Raji (cell line): ENCODE data around the gene GLDN.

ENCODE experiments used
- POLR2A ChIP-seq: IDR thresholded peaks from 2 replicates; pipeline ENCODE4 v1.6.1; 2011; ENCODE audit warnings: low read depth, low read length, control low read depth; ENCODE audit not compliant: insufficient read depth

GLDN gene

DNA sequence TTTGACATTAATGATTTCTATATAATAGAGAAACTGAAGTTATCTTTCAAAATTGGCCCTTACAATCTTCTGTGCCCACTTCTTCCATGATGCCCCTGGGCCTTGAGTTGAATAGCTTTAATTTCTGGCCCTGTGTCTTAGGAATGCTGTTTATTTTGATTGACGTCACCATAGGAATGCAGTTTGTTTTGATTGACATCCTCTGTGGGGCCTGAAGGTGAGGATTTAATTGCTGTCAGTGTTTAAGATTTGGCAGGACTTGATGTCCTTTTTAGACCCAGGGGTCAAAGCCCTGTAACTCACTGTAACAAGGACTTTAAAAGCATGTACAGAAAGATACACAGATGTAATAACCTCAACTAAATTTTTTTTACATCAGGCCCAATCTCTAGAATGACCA is 83.3 kb downstream of the GLDN start:
- no peak for TF ChIP-seq POLR2A

DNA sequence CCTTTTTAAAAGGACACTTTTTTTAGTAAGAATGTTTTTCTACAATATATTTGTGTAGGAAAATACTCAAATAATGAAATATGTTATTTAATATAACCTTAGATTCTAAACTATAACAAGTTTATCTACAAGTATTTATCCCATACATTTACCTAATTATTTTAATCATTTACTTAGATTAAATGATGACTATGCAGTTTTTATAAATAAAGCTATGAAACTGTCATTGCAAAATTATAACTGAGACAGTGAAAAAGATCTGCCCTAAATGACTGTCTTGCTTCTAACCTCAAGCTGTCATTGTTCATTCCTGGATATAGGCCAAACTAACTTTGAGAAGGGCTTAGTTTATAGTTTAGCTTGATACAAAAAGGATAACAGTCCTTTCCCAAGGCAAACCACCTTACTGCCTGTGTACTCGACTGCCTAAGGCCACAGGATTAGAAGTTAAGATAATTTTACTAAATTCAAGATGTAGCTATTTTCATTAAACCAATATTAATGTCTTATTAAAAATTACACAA is 84.1 kb downstream of the GLDN start:
- no peak for TF ChIP-seq POLR2A

DNA sequence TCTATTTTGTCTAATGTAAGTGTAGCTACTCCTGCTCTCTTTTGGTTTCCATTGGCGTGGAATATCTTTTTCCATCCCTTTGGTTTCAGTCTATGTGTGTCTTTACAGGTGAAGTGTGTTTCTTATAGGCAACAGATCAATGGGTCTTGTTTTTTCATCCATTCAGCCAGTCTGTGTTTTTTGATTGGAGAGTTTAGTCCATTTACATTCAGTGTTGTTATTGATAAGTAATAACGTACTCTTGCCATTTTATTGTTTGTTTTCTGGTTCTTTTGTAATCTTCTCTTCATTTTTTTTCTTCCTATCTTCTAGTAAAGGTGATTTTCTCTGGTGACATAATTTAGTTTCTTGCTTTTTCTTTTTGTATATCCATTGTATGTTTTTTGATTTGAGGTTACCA is 97.1 kb downstream of the GLDN start:
- TF ChIP-seq POLR2A = no peak

DNA sequence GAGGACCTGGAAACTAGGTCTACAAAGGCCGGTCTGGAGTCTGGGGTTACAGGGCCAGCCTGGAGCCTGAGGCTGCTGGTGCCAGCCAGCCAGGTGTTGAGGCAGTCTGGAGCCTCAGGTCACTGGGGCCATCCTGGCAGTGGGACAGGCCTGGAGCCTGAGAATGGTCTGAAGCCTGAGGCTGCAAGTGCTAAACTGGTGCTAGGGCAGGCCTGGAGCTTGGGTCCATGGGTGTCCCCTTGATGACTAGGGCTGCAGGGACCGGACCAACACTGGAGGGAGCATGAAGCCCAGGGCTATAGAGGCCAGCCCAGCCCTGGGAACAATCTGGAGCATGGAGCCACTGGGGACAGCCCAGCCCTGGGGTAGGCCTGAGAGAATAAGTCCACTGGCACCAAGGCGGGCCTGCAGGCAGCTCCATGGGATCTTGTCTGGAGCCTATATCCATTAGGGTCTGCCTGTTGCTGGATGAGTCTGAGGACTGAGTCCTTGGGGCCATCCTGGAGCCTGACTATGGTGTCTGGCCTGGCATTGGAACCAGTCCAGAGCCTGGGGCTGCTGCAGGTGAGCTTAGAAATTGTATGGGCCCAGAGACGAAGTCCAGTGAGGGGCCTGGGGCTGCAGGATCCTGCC is 101.9 kb downstream of the GLDN start:
- no peak for TF ChIP-seq POLR2A

DNA sequence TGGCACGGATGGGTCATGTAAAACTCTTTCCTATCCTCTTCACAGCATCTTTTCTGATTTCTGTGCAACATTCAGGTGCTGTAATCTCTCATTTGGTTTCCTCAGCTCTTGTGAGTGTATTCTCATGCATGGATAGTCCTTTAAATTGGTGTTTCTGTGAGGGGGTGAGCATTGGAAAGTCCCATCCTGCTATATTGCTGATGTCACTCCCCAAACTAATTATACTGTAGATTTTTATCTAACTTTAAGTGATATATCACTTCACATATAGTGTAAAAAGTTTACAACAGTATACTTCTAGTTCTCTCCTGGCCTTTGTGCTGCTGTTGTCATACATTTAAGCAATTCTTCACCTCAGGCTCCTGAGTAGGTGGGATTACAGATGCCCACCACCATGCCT is 102.7 kb downstream of the GLDN start:
- no peak for TF ChIP-seq POLR2A

DNA sequence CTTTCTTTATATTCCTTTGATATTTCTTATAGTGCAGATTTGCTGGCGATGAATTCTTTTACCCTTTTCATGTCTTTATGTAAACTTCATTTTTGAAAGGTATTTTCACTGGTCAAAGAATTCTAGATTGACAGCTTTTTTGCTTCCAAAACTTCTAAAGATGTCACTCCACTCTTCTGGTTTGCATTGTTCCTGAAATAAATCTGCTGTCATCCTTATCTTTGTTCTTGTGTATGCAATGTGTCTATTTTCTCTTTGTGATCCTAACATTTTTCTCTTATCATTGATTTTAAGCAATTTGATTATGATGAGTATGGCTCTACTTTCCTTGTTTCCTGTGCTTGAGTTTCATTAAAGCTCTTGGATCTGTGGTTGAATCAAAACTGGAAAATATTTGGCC is 103.4 kb downstream of the GLDN start:
- no peak for TF ChIP-seq POLR2A

DNA sequence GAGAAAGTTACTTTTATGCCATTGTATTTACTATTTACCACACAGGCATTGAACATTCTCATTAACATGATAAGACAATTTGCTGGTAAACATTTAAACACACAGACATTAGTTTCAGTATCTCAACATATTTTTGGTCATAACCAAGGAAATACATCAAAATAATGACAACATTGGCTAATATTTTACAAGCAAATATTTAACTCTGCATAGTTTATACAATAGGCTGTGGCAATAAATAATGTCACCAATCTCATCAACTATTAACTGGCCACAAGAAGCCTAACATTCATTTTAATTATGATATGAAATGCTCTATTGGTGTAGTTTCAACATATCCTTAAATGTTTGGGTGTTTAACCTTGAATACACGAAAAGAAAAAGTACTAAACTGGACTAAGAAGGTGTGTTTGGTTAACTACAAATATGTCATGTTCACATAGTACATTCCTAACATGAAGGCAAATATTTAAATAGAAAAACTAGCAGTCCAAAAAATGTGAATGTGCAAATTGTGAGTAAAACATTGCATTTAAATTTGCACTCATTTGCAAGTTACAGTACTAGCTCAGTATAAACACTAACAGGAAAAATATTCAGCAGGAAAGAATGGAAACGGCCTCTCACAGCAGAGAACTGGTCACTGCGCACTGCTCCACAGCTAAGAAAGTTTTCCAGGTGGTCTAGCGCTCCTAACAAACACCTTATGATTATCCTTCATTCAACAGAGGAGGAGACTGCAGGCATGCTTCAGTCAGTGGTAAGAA is 106.6 kb downstream of the GLDN start:
- no peak for TF ChIP-seq POLR2A

DNA sequence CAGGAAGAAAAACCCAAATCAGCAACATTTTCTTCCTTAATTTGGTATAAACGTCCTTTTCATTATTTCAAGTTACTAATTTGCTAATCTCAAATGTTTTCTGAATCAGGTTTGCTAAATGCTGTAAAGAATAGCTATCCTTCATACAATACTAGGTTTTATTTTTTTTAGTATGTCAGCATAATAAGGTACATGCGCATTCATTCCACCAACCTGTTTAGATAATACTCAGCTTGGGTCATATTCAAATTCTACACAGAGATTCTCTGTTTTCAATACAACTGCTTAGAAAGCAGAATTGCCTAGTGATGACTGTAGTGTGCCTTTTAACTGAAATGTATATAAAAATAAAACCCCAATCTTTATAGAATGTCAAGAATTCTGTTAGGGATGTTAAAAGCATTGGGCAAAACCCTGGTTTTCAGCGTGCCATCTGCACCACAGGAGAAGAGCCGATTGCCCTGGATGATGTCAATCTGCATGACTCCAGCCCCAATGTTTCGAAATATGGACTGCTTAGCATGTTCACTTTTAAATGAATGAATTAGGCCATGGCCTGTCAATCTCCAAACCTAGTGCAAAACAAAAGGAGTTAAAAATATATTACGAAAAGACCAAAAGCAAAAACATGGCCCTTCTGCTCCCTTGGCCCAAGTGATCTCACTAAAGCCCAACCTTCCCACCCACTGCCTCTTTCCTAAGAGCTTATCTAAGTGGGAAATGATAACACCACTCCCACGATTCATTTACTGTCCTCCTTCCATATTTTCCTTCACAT is 107.4 kb downstream of the GLDN start:
- TF ChIP-seq POLR2A = no peak

DNA sequence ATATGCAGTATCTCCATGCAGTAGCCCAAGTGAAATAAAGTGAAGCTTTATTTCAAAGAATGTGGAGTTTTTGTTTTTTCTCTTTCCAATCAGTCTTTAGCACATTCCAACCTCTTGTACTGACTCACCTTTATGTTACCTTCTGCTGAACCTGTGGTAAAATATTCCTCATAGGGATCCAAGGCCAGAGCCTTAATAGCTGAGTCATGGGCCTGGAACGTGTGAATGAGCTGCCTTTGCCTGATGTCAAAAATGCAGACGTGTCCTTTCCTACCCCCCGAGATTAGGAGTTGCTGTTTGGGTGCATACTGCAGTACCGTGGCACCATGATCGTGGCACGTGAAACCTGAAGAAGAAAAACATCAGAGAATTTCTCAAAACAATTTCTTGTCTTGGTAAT is 108.5 kb downstream of the GLDN start:
- TF ChIP-seq POLR2A = no peak
